NCI-H2029 (cell line): ENCODE results near the gene C3orf80.
"Not testable (repeated sequence)": the region's sequence is repeated elsewhere in the genome, so short reads cannot be mapped to it uniquely, and the experiment has no call there.

Experiments
- DNase-seq: peaks from one replicate; lab custom pipeline; 2025; lab: John Stamatoyannopoulos, UW

The C3orf80 gene

GRCh38 chr3:160225176-160226025, at the start of gene C3orf80:
C3orf80 (plus strand) TSS chr3:160225422; CDS start chr3:160225636, 214 bp downstream.
- DNase-seq, result peak; percentile 8

DNA sequence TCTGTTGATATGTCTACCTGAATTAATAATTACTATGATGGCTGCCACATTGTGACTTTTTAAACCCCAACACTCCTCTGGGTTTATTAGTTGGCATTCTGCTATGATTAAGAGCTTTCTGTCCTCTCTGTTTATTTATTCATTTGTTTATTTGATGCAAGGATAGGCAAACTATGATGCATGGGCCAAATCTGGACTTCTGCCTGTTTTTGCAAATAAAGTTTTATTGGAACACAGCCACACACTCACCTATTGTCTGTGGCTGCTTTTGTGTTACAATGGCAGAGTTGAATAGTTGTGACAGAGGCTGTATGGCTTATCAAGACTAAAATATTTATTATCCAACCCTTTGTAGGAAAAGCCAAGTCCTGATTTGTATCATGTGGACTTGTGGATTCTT, 48.3 kb upstream of the C3orf80 start:
- DNase-seq, result no peak

DNA sequence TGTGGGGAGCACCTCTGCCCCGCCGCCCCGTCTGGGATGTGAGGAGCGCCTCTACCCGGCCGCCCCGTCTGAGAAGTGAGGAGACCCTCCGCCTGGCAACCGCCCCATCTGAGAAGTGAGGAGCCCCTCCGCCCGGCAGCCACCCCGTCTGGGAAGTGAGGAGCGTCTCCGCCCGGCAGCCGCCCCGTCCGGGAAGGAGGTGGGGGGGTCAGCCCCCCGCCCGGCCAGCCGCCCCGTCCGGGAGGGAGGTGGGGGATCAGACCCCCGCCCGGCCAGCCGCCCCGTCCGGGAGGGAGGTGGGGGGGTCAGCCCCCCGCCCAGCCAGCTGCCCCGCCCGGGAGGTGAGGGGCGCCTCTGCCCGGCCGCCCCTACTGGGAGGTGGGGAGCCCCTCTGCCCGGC, 46.6 kb upstream of the C3orf80 start:
- DNase-seq, result not testable (repeated sequence)

DNA sequence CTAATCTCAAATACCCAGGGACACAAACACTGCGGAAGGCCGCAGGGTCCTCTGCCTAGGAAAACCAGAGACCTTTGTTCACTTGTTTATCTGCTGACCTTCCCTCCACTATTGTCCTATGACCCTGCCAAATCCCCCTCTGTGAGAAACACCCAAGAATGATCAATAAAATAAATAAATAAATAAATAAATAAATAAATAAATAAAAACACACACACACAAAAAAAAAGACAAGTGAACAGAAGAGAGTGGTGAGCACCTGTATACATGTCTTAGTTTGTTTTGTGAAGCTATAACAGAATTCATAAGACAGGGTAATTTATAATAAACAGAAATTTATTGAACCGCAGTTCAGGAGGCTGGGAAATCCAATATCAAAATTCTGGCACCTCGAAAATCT, 45.8 kb upstream of the C3orf80 start:
- DNase-seq, result not testable (repeated sequence)

DNA sequence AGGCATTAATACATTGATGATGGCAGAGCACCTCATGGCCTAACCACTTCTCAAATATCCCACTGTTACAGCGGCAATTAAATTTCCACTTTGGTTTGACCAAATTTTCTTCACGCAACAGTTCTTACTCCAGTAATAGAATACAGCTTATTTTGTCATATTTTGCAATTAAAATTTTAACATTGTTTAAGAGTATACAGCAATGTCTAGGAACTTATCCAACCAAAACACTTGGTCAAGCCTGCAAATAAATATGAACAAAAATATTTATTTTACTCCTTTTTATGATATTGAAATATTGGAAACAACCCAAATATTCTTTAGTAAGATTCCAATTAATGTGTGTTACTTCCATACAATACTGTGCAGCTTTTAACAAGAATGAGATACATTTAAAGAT, 45.3 kb upstream of the C3orf80 start:
- no peak for DNase-seq

GRCh38 chr3:160180581-160181216, 44.5 kb upstream of the C3orf80 start:
- no peak for DNase-seq

- no peak for DNase-seq
Measured at GRCh38 chr3:160183345-160184076, 41.7 kb upstream of the C3orf80 start.

DNA sequence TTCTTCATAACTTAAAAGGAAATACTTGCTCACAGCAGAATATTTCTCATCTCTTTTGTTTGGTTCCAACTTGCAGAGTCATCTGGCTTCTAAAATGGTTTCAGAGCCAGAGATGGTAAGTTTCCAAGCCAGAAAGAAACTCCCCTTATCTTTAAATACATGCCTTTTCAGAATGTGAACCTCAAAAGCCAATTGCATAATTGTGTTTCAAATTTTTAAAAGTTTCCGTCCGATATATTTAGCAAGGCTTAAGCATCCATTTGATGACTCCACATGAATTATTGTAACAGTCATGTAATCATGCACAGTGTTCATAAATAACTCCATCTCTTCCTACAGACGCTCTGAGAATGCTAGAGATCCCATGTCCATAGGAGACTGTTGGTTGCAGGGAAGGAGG, 40.6 kb upstream of the C3orf80 start:
- no peak for DNase-seq

- no peak for DNase-seq
Measured at GRCh38 chr3:160185751-160186150, 39.5 kb upstream of the C3orf80 start.

GRCh38 chr3:160187288-160187687, 37.9 kb upstream of the C3orf80 start:
- DNase-seq, result no peak

- no peak for DNase-seq
Measured at GRCh38 chr3:160192310-160193029, 32.8 kb upstream of the C3orf80 start.

DNA sequence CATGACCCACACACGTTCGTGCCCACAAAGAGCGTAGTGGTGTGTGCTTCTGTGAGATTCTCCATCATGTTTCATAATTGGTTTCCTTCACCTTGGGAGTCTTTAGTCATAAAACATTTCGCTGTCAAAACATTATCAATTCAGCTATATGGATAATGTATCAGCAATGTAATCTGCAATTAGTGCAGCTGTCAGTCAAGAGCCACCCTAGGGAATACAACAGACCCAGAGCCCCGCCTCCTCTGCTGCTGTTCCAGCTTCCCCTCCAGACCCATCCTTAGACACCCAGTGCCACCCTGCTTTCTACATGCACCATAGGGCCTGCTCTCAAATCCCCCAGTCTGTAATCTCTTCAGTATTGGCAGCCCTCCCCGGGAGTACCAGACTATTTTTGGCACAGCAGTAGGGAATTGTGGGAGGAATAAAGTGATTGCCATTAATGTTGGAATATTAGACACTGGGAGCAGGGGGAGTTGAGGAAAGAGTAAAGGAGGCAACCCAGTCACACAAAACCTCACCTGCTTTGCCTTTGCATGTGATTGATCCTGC, 31.5 kb upstream of the C3orf80 start:
- DNase-seq, result no peak

GRCh38 chr3:160194438-160194837, 30.8 kb upstream of the C3orf80 start:
- no peak for DNase-seq

DNA sequence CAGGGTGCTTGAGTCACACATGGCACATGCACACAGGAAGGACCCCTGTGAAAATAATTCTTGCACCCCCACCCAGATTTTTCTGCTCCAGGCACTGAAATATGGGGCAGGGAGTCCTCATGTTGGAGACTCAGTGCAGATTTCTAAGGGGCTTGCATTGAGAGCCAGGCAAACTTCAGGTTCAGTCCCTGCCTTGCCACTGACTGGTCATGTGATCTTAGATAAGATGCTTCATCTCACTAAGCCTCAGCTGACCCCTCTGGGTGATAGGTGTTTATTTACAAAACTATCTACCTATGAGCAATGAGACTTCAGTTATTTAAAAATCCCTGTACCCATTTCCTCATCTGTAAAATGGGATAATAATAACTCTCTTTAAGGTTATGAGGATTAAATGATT, 30.1 kb upstream of the C3orf80 start:
- DNase-seq, result no peak

GRCh38 chr3:160196511-160197104, 28.6 kb upstream of the C3orf80 start:
- no peak for DNase-seq

GRCh38 chr3:160199108-160199507, 26.1 kb upstream of the C3orf80 start:
- DNase-seq, result no peak

DNA sequence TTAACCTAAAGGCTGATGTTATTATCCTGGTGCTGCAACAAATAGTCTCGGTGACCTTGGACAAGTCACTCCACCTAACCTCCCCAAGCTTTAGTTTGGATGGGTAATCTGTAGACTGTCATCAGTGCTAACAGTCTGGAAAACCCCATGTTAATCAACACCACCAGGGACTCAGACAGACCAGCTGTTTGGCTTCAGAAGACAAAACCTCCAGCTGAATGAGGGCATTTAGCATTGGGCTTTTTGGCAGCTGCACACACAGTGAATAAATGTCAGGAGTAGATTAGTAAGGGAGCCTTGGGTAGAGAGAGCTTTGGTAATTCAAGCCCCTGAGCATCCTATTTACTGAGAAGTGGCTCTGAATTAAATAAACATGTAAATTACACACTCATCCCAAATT, 24.9 kb upstream of the C3orf80 start:
- DNase-seq, result no peak

DNA sequence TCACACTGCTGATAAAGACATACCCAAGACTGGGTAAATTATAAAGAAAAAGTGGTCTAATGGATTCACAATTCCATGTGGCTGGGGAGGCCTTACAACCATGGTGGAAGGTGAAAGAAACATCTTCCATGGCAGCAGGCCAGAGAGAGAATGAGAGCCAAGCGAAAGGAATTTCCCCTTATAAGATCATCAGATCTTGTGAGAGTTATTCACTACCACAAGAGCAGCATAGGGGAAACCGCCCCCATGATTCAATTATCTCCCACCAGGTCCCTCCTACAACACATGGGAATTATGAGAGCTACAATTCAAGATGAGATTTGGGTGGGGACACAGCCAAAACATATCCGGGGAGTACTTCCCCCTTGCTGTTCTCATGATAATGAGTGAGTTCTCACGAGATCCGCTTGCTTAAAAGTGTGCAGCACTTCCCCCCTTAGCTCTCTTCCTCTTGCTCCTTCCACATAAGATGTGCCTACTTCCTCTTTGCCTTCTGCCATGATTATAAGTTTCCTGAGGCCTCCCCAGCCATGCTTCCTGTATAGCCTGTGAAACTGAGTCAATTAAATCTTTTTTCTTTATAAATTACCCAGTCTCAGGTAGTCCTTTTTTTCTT, 20.7 kb upstream of the C3orf80 start:
- DNase-seq, result not testable (repeated sequence)

- DNase-seq, result no peak
Measured at GRCh38 chr3:160205606-160206005, 19.6 kb upstream of the C3orf80 start.

GRCh38 chr3:160210341-160210740, 14.9 kb upstream of the C3orf80 start:
- DNase-seq, result no peak

GRCh38 chr3:160210799-160211221, 14.4 kb upstream of the C3orf80 start:
- no peak for DNase-seq
